Measurements from ENCODE around the gene TMEM81. TPM values are rescaled to one million over a fixed set of nuclear protein-coding genes. Genes with fewer than 3 reads are reported as not detected.

The TMEM81 gene, protein sequence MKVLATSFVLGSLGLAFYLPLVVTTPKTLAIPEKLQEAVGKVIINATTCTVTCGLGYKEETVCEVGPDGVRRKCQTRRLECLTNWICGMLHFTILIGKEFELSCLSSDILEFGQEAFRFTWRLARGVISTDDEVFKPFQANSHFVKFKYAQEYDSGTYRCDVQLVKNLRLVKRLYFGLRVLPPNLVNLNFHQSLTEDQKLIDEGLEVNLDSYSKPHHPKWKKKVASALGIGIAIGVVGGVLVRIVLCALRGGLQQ
- polyA plus RNA-seq (ENCODE audit: insufficient read length in 10 of 10): 1 to 10 TPM; 1.8 to 3.0 (median 2.1) TPM
- long read RNA-seq, donor 1, partial matches to known transcripts: 0 of 2 reads
- long read RNA-seq, donor 1, other reads (novel, unspliced or antisense): 0 of 2 reads
- long read RNA-seq, donor 2, partial matches to known transcripts: 0 of 2 reads
- long read RNA-seq, donor 2, other reads (novel, unspliced or antisense): 0 of 2 reads
- long read RNA-seq, donor 3, partial matches to known transcripts: 0 of 1 reads
- long read RNA-seq, donor 3, other reads (novel, unspliced or antisense): 0 of 1 reads
- long read RNA-seq, donor 4, partial matches to known transcripts: 0 of 3 reads
- long read RNA-seq, donor 4, other reads (novel, unspliced or antisense): 0 of 3 reads
- long read RNA-seq, donor 5: 0 reads
- long read RNA-seq, donor 6, partial matches to known transcripts: 0 of 1 reads
- long read RNA-seq, donor 6, other reads (novel, unspliced or antisense): 0 of 1 reads
- long read RNA-seq, donor 7, partial matches to known transcripts: 0 of 1 reads
- long read RNA-seq, donor 7, other reads (novel, unspliced or antisense): 0 of 1 reads
- long read RNA-seq, donor 8, partial matches to known transcripts: 0 of 2 reads
- long read RNA-seq, donor 8, other reads (novel, unspliced or antisense): 0 of 2 reads
- long read RNA-seq, donor 9: 0 reads

- DNase-seq: no peak
Observed at GRCh38 chr1:205084360-205084759, at the start of gene TMEM81. Gene TMEM81, minus strand, starts transcription at chr1:205084460. Its CDS starts 140 bp downstream, at chr1:205084320.

DNA sequence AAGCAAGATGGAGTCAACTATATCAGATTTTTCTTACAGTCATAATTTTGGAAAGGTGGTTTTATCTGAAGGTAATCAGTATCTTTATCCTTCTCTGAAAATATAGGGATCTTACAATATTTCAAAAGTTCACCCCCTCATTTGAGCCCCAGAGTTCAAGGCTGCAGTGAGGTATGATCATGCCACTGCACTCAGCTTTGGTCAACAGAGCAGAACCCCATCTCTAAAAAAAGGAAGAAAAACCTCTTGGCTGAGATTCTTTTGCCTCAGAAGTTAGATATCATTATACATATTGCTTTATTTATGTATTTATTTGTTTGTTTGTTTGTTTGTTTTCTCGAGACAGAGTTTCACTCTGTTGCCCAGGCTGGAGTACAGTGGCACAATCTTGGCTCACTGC is 49.0 kb upstream of the TMEM81 start:
- no peak for DNase-seq

GRCh38 chr1:205129447-205130029 is 45.3 kb upstream of the TMEM81 start:
- DNase-seq: no peak

GRCh38 chr1:205128050-205128449 is 43.8 kb upstream of the TMEM81 start:
- DNase-seq: no peak

- DNase-seq: no peak
Observed at GRCh38 chr1:205127646-205128045, 43.4 kb upstream of the TMEM81 start.

DNA sequence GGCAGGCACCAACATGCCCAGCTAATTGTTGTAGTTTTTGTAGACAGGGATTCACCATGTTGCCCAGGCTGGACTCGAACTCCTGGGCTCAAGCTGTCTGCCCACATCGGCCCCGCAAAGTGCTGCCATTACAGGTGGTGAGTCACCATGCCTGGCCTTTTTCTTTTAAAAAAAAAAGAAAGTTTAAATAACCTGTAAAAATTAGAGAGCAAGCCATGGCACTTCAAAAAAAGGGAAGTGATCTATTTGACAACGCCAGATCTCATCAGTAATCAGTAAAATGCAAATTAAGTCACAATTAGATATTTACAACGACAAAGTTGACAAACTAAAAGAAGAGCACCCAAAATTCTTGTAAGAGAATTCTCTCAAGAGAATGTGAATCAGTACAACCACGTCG is 40.5 kb upstream of the TMEM81 start:
- DNase-seq: no peak

DNA sequence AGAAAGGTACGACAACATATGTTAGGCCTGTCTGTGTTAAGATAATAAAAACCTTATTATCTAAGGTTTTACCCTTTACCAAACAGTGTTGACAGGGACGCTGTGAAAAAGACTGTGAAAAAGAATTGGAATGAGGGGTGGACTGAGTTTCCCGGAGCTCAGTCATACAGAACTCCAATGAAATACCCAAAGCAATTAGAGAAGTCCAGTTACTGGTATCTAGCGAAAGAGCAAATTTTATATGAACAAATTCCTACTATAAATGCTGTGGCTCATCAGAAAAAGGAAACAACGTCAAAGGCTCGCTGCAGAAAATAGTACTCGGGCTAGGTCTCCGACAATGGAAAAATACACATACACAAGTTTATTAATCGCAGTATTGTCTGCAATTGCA is 38.2 kb upstream of the TMEM81 start:
- peak in 1 of 3 donors; percentile 5 for DNase-seq

DNA sequence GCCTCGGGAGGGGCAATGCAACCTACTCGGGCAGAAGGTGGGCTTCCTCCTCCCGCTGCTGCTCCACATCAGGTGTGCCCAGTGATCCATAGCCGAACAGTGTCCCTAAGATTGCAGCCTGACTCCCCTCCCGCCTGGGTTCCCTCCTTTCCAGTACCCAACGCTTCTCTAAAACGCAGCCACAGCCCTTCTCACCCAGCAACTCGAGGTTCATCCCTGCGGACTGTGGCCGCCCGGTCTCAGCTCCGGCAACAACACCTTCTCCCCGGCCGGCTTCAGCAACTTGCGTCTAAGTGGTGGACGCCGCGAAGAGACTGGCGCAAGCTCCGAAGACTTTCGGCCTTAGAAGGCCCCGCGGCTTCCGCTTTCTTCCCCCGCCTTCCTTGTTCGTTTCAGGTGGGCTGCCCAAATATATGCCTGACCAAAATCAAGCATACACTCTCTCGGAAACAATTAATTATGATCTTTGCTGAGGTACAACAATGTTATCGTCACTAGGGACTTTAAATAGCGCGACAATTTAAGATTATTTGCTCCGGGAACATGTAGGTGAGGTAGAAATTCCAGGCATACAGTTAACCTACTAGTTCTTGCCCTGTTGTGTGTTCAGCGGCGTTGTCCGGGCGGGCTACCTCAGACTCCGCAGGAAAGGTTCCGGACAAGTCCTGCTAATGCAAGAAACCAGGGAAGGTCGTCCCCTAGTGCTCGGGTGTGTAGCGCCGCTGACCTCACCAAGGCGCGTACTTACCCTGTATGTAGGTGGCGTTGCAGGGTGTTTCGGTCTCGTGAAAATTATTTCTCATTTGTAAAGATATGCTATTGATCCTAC is 37.6 kb upstream of the TMEM81 start, which contains the start of gene RBBP5:
Gene RBBP5 (minus strand): TSS at position 319 of the 829 bp plus-strand sequence. CDS start 105 bp downstream, at position 214.
- DNase-seq: peak; percentile 97 to 99 (median 98)

- DNase-seq: no peak
Observed at GRCh38 chr1:205118752-205119151, 34.5 kb upstream of the TMEM81 start.

- DNase-seq: no peak
Observed at GRCh38 chr1:205111354-205111753, 27.1 kb upstream of the TMEM81 start.

- DNase-seq: no peak
Observed at GRCh38 chr1:205109711-205110110, 25.5 kb upstream of the TMEM81 start.

DNA sequence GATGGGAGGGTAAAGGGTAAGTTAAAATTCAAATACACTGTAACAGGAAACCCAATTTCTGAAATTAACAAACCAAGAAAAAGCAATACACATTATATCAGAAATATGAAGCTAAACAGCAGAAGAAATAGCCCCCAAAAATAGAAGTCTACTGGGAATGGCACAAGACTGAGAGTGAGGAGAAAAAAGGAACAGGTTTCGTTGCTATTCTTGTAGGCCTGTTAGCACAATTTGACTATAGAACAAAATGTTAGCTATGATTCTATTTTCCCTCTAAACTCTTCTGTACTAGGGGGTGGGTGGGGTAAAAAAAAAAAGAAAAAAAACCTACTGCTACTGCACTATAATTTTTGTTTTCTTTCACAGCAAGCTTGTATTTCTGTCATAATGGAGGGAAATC is 25.0 kb upstream of the TMEM81 start:
- no peak for DNase-seq

- DNase-seq: no peak
Observed at GRCh38 chr1:205108464-205108863, 24.2 kb upstream of the TMEM81 start.

- no peak for DNase-seq
Observed at GRCh38 chr1:205107327-205107726, 23.1 kb upstream of the TMEM81 start.

DNA sequence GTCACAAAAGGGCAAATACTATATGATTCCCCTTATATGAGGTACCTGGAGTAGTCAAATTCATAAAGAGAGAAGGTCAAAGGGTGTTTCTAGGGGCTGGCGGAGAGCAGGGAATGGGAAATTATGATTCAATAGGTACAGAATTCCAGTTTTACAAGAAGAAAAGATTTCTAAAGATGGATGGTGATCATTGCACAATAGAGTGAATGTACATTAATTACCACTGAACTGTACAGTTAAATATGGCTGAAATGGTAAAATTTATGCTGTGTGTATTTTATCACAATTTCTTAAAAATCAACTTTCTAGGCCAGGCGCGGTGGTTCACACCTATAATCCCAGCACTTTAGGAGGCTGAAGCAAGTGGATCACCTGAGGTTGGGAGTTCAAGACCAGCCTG is 18.1 kb upstream of the TMEM81 start:
- no peak for DNase-seq

DNA sequence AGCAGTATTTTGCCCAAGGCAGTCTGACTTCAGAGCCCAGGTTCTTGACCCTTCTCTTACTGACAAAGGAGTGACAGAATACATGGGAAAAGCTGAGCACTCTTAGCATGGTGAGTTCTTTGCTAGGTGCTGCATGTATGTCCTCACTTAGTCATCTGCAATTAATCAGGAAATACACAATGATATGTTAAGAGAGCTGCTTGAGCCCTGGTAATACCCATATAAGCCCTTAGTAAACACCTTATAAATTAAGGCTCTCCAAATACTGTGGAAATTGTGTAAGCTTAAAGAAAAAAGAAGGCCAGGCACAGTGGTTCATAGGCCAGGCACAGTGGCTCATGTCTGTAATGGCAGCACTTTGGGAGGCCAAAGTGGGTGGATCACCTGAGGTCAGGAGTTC is 14.0 kb upstream of the TMEM81 start:
- DNase-seq: no peak

GRCh38 chr1:205095422-205095821 is 11.2 kb upstream of the TMEM81 start:
- DNase-seq: no peak

GRCh38 chr1:205091043-205091740 is 6.9 kb upstream of the TMEM81 start:
- DNase-seq: no peak

- DNase-seq: no peak
Observed at GRCh38 chr1:205088341-205088740, 4.1 kb upstream of the TMEM81 start.

- no peak for DNase-seq
Observed at GRCh38 chr1:205082431-205082830, 1.8 kb downstream of the TMEM81 start.

DNA sequence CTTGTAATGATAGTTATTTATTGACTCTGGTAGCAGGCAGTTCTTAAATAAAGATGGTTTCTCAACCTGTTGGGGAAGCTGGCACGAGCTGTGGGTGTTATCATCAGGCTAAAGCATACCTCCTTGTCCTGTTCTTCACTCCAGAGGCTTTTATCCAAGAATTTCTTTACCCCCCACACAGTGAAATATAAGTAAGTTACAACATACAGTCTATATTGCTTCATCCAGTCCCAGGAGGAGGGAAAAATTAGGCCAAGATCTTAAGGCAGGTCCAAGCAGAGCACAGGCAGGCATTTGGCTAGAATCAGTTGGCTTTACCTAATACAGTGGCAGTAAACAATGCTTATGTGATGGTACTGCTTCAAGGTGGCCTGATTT is 6.3 kb downstream of the TMEM81 start:
- DNase-seq: no peak
